GM12878 (cell line): ENCODE results near the gene DELE1.

ENCODE experiments used
- BHLHE40 ChIP-seq, 2 experiments: fragments of 450-650 bp in 1 of 2; IDR thresholded peaks; 2 replicates each; pipeline ENCODE4 v1.6.1; 2011 to 2017; ENCODE audit warnings: low read depth in 2 of 2, borderline replicate concordance in 1 of 2, improper control_type of control experiment in 1 of 2, low read length in 1 of 2, mild to moderate bottlenecking in 1 of 2
- ESRRA ChIP-seq: IDR thresholded peaks from 2 replicates; pipeline ENCODE4 v1.6.1; 2012; ENCODE audit warnings: mild to moderate bottlenecking, low read length, improper control_type of control experiment
- FOXK2 ChIP-seq: fragments of 450-650 bp; IDR thresholded peaks from 2 replicates; pipeline ENCODE4 v1.6.1; 2017; ENCODE audit warnings: mild to moderate bottlenecking, moderate library complexity
- PAX5 ChIP-seq: IDR thresholded peaks from 2 replicates; pipeline ENCODE4 v1.6.1; 2011; ENCODE audit warnings: low read depth, low read length, borderline replicate concordance
- POLR2A ChIP-seq: IDR thresholded peaks from 2 replicates; pipeline ENCODE4 v1.6.1; 2011; ENCODE audit warnings: low read depth, mild to moderate bottlenecking, low read length
- RAD21 ChIP-seq: IDR thresholded peaks from 2 replicates; pipeline ENCODE4 v1.6.1; 2011; ENCODE audit warnings: mild to moderate bottlenecking, low read depth, low read length, moderate library complexity; ENCODE audit not compliant: insufficient read depth
- TF ChIP-seq, protein P1 (sequence below), 3 experiments: IDR thresholded peaks in 2 of 3; conservative IDR thresholded peaks in 1 of 3; 2 replicates each; pipeline ENCODE4 v1.5.1; 2011; ENCODE audit warnings: low read depth in 3 of 3, low read length in 3 of 3, mild to moderate bottlenecking in 3 of 3, control low read depth in 2 of 3, moderate library complexity in 2 of 3, inconsistent platforms in 1 of 3, mixed read lengths in 1 of 3; ENCODE audit not compliant: control insufficient read depth in 2 of 3, insufficient read depth in 1 of 3; ENCODE audit errors: extremely low read depth in 1 of 3
- TF ChIP-seq, protein P2 (sequence below): fragments of 450-650 bp; IDR thresholded peaks from 2 replicates; pipeline ENCODE4 v1.6.1; 2017; ENCODE audit warnings: mild to moderate bottlenecking

DNA sequence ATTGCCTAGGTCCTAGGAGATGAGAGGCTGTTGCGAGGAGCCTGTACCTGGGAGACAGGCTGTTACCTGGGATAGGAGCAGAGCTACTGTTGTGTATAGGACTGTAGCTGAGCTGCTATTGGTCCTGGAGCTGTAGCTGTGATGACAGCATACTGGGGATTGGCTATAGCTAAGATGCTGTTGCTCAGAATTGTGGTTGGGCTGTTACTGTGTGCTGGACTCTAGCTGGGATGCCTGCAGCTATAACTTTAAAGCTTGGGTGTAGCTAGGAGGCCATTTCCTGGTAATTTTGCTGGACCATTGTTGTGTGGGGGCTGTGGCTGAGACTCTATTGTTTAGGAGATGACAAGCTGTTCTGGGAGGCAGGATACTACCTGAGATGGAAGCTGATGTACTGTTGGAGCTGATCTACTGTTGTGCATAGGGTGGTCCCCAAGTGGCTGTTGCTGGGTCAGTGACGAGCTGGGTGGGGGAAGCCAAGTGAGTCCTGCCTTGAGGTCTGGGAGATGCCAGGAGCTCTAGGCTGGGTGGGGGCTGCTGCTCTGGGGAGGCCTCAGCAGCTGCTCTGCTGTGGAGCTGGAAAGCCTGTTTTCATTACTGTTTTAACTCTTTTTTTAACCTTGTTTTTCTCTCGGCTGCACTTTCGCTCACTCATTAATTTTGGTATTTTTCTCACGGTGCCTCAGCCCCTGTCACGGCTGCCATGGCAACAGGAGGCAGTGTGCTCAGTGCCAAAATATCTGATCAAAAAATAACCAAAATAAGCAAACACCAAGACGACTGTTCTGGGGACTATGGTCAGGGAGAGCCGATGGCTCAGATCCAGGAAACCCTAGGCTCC lies 42.5 kb upstream of the DELE1 start:
- TF ChIP-seq, protein P1, sequence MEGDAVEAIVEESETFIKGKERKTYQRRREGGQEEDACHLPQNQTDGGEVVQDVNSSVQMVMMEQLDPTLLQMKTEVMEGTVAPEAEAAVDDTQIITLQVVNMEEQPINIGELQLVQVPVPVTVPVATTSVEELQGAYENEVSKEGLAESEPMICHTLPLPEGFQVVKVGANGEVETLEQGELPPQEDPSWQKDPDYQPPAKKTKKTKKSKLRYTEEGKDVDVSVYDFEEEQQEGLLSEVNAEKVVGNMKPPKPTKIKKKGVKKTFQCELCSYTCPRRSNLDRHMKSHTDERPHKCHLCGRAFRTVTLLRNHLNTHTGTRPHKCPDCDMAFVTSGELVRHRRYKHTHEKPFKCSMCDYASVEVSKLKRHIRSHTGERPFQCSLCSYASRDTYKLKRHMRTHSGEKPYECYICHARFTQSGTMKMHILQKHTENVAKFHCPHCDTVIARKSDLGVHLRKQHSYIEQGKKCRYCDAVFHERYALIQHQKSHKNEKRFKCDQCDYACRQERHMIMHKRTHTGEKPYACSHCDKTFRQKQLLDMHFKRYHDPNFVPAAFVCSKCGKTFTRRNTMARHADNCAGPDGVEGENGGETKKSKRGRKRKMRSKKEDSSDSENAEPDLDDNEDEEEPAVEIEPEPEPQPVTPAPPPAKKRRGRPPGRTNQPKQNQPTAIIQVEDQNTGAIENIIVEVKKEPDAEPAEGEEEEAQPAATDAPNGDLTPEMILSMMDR (IDR thresholded peaks at IDR 0.05 in 2 of 3, conservative IDR thresholded peaks at IDR 0.05 in 1 of 3; ENCODE audit: control insufficient read depth in 2 of 3, extremely low read depth in 1 of 3, insufficient read depth in 1 of 3, low read depth in 3 of 3, low read length in 3 of 3) = no peak
- TF ChIP-seq, protein P2, sequence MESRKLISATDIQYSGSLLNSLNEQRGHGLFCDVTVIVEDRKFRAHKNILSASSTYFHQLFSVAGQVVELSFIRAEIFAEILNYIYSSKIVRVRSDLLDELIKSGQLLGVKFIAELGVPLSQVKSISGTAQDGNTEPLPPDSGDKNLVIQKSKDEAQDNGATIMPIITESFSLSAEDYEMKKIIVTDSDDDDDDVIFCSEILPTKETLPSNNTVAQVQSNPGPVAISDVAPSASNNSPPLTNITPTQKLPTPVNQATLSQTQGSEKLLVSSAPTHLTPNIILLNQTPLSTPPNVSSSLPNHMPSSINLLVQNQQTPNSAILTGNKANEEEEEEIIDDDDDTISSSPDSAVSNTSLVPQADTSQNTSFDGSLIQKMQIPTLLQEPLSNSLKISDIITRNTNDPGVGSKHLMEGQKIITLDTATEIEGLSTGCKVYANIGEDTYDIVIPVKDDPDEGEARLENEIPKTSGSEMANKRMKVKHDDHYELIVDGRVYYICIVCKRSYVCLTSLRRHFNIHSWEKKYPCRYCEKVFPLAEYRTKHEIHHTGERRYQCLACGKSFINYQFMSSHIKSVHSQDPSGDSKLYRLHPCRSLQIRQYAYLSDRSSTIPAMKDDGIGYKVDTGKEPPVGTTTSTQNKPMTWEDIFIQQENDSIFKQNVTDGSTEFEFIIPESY = no peak
- TF ChIP-seq ESRRA (no peak), RAD21 (no peak), POLR2A (no peak), PAX5 (no peak), FOXK2 (no peak), BHLHE40 (IDR thresholded peaks at IDR 0.05; ENCODE audit: borderline replicate concordance in 1 of 2, low read depth in 2 of 2, low read length in 1 of 2) (no peak)
